HG03342 (cell line): ENCODE data around the gene ZNF423.

Experiments
- ATAC-seq: cut with Tn5 transposase; IDR thresholded peaks from one replicate; pipeline ENCODE4 v1.9.1; 2021; ENCODE audit warnings: mild to moderate bottlenecking, moderate library complexity; ENCODE audit not compliant: unreplicated experiment

The ZNF423 gene

DNA sequence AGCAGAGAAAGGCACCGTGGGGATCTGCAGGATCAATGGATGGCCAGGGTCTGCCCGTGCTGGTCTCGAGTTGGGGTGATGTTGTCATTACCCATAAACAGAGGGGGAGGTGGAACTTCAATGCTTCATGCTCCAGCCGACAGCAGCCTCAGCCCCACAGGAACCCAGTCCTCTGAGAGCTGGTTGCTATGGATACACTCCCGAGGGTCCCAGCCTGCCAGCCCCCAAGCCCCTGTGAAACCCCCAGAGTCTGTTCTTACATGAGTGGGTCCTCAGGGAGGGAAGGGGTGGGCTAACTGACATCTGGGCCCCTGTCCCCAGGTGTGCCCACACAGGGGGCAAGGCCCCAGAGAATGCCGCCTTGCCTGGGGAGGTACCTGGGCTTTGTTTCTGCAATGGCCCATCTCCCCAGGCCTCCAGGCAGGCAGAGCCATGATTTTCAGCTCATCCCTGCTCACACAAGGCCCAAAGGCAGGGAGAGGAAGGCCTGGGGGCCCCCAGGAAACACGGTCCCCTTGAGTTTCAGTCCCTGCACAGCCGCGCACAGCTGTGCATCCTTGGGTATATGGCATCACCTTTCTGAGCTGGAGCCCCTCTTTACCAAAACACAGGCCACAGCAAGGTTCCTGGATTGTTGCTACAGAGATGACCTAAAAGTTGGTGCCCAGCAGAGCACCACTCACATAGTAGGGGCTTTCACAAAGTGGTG lies 223.7 kb downstream of the ZNF423 start:
- no peak for ATAC-seq

DNA sequence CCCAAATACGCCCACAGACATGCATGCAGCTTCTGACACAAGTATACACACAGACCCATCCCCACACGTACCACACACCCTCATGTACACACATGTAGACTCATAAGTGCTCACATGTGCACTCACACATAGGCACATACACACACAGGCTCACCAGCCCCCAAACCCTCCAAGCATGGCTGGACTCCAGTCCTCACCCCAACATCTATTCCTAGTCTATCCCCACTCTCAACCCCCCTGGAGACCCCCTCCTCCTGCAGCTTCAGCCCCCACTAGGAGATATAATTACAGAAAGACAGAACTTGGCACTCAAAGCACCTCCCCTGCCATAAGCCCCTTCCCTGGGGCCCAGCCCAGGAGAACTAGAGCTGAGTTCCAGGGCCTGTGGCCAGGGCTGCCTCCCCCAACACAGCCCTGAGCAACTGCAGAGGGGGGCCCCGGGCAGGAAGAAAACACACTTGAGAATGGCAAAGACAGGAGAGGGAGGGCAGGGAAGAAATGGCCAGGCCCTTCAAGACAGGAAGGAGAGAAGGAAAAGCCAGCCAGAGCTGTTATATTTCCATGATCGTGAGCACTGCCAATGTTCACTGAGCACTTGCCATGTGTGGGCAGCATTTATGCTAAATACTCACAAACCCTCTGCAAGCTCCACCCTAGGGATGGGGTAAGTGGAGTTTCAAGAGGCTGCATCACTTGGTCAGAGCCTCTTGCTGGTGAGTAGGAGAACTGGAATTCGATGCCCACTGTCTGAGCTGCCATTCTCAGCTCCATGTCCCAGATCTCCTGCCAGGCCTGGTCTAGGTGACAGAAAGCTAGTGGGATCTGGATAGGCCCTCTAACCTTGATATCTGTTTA lies 224.5 kb downstream of the ZNF423 start:
- no peak for ATAC-seq

DNA sequence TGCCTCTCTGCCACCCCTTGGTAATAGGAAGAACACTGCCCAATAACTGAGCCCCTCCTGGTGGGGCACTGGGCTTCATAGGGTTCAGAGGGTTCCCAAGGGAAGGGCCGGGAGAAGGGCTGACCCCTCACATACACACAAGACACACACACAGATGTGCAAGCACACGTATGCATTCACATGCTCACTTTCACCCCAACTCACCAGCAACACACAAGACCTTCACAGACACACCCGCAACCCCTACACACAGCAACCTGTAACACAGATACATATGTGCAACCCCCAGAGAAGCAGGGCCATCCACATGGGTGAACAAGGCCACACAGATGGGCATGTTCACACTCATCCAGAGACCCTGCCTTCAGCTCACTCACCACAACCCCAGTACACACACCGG lies 225.1 kb downstream of the ZNF423 start:
- no peak for ATAC-seq

DNA sequence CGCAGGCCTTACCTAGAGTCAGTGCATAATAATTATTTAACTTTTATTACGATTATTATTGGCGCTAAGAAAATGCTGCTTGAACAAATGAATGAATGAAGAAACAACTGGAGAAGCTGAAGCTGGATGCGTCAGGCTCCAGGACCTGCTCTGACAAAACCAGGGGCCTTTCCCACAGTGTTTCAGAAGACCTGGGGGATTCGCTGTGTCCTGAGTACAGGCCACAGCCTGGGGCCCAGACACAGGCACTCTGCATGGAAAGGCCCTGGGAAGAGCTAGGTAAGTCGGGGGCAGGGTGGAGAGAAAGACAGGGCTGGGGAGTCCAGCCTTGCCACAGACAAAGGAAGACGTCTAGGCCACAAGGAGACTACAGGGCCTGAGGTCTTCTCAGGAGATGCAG lies 226.1 kb downstream of the ZNF423 start:
- no peak for ATAC-seq

DNA sequence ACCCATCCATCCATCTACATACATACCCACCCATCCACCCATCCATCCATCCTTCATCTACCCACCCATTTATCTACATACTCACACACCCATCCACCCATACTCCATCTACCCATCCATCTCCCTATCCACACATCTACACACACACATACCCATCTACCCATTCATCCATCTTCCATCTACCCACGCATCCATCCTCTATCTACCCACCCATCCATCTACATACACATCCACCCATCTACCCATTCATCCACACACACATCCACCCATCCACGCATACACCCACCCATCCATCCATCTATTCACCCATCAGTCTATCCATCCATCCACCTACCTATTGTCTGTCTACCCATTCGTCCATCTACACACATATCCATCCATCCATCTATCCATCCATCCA lies 227.8 kb downstream of the ZNF423 start:
- no peak for ATAC-seq

DNA sequence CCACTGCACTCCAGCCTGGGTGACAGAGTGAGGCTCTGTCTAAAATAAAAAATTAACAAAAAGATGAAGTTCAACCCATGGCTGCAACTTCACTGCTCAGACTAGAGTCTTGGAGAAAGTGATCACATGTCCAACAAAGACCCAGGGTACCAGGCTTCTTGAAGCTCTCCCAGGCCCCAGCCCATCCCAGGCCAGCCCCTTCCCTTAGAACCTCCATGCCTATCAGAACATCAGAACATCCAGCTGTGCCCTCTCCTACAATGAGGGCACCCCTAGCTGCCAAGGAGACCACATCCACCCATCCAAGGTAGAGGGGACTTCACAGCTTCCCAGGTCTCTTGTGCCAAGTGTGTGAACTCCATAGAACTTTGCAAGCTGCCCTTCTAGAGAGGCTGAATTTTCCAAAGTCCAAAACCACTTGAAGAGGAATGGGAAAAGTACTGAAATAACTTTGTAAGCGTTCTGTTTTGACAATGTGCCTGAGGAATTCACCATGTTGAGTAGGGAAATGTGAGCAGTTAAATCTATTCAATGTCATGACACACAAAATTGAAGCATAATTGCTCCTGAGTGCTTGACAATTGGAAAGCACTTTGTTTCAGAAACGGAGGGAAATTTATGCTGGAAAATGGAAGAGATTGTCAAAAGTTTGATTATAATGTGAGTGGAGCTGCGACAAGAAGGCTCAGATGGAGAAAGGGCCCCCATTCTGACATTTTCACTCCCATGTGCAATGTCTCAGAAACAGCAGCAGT lies 230.4 kb downstream of the ZNF423 start:
- no peak for ATAC-seq

DNA sequence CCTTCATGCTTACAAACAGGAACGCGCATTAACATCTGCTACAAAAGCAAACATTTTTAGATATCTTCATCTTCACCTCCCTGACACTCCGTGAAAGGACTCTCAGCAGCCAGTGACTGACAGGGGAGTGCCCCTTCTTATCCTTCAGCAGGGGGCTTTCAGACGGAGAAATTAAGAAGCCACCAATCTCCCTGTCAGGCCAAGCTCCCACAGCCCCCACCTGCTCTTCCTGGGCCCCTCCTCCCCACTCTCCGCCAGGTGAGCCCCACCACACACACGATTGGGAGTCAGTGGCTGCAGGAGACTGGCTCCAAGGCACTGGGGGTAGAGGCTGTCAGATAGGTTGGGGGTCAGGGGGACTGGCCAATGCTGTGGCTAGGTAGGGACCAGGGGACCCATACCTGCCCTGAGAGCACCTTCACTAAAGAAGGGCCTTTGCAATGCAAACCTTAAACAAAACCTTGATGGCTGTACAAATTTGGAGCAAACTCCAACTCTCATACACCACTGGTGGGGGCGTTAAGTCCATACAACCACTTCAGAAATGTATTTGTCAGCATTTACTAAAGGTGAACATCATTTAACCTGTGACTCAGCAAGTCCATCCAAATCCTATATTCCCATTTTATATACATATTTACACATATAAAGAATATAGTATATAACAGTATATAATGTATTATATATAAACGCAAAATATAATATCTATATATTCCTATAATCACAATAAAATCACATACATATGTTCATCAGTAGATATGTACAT lies 232.2 kb downstream of the ZNF423 start:
- ATAC-seq: no peak

DNA sequence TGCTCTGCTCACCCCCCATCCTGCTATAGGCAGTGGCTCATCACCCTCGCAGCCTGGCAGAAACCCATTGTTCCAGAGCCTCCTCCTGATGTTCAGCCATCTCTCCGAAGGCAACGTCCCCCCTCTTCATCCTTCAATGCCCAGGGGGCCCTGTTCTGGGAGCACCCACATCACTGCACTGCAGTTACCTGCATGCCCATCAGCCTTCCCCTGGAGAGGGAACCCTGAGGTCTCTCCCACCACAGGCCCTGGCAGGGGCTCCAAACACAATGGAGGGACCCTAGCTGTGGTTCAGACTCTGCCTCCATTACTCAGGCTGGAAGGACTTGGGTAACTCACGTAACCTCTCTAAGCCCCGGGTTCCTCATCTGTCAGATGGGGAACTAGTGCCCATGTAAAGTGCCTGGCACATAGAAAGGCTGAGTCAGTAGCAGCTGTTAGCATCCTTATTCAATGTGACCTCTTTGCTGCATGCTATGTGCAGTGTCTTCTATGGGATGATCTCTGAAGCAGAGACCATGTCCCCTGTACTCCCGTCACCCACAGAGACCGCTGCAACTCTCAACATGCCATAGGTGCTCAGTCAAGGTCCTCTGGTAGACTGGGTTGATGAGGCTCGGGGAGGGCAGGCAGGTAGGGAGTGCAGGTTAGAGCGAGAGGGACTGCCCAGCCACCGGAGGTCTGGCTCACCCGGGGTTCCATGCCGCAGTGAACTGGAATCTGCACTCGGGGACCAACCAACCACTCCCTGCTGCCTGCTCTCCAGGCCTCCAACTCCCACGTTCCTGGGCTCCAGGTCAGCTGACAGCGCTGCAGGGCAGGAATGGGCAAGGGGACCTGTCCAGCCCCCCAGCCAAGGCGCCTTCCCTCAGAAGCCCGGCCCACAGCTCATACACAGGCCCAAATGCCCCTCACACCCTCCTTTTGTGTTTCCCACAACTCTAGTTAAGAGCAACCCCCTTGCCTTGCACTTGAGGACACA lies 233.2 kb downstream of the ZNF423 start:
- no peak for ATAC-seq

DNA sequence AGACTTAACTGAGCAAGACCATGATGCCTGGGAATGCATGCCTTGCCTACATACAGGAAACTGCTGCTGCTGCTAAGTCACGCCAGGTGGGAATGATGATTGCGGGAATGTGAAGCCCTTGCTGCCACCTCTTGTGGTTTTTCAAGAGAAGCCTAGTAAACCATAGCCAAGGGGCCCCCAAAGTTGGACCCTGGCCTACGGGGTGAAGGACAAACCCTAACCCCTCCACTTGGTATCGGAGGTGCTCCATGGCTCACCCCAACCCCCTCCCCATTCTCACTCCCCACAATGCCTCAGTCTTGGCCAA lies 233.9 kb downstream of the ZNF423 start:
- no peak for ATAC-seq

DNA sequence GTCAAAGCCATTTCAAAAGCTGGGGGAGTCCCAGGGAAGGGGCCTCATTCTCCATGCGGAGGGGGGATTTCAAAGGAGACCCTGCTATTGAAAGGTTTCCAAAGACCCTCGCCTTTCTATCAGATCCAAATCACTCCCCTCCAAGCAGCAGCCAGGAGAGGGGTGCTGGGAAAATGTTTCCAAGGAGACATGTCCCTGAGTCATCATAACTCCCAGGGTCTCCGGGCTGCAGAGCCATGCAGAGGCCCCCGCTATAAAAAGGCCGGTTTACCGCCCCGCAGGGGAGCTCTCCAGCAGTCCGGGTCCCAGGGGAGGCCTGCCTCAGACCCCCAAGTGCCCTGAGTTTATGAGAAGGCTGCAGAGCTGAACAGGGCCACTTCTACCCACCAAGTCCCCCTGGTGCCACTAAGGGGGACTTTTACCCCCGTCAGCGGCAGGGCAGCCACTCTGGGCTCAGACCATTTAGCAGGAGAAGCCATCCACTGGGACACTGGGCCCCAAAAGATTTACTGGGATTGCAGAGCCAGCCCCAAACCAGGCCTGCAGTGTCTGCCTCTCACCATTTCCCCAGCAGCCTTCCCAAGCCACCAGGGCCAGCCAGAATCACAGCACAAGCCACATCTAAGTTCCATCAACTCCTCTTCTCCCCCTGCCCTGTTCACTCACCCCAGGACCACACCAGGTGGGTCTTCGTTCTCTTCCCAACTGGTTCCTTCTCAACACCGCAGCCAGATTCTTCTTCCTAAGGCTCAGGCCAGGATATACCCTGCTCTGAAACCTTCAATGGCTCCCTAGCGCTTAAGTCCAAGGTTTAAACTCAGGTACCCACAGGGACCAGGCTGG lies 234.4 kb downstream of the ZNF423 start:
- no peak for ATAC-seq

DNA sequence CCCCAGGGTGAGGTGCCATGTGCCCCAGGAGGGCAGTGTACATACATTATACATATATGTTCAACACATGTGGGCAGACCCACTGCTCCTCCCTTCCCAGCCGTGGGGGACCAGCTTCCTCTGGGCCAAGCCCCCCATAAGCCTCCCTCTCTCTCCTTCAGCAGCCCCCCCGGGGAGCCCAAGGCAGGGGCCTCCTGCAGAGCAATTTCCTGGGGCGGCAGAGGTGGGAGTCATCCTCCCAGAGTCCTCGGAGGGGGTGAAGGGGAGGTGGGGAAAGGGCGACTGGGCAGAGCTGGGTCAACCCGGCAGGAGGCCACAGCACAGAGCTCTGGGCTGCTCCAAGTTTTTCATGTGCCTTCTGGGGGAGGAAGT lies 235.1 kb downstream of the ZNF423 start:
- ATAC-seq: no peak

DNA sequence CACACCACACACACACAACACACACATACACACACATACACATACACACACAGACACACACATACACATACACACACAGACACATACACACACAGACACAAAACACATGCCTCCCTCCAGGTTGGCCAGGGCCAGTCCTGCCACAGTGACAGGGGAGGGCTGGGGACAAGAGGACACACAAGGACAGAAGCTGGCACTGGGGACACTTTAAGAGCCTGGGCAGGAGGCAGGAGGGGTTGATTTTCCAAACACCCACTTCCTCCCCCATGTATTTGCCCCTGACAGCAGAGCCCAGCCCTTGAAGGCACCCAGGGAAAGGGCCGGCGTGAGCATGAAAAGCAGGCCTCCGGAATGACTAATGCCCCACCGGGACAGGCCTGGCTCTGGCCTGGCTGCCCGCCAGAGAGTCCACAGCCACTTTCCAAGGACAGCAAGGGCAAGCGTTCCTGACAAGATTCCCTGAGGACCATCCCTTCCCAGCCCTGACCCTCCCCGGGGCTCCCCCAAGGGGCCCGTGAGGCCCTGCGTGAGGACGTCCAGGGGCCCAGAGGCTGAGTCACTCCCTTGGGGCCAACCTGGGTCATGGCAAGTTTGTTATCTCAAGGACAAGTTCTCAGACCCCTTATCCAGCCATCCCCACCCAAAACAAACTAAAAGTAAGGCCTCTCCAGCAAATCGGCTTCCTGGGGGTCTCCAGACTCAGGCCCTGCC lies 235.6 kb downstream of the ZNF423 start:
- no peak for ATAC-seq

DNA sequence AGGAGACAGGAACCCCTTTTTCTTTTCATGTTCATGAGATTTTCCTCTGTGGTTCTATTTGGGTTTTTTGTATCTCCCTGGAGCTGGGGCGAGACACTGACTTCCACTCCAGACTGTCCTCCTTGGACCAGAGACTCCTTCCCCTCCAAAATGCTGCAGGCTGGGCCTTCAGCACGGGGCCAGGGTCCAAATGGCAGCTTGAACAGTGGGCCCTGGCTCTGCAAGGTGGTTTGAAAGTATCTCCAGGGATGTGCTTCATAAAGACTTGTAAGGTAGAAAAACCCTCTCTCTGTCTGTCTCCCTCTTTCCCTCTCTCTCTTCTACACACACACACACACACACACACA lies 236.1 kb downstream of the ZNF423 start:
- no peak for ATAC-seq

DNA sequence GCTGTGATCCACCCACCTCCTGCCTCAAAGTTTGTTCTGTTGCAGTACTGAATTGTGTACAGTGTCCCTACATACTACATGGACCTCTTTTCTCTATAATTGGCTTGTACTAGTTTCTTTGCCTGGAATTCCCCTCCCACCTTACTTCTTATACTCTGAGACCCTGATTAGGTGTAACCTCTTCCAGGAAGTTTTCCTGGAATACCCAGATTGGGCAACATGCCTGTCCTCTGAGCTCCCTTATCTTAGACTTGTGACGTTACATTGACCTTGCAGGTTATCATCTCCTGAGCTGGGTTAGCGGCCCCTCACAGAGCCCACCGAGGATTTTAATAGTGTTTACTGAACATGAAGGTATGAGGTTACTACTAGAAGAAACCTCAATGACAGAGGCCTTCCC lies 237.0 kb downstream of the ZNF423 start:
- no peak for ATAC-seq

DNA sequence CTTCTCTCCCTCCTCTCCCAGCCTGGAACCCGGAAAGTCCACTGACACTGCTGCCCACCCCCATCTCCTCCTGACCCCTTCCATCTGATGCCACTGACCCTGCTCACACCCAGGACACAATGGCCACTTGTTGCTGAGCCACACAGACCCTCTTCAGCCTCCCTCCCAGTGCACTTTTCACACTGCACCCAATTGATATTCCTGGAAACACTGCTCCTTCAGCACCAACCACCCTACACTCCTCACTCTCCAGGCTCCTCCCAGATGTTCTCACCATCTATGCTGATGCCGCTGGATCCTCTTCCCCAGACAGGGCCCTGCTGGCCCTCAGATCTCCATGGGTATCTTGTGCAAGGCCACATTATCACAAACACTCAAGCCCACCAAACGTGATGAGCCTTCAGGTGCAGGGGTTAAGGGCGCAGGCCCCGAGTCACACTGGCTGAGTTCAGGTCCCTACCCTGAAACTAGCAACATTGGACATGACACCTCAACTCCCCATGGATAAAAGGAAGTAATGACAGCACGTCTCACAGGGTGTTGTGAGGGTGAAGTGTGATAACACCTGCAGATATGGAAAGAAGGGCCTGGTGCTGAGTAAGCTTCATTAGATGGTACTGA lies 238.1 kb downstream of the ZNF423 start:
- no peak for ATAC-seq

DNA sequence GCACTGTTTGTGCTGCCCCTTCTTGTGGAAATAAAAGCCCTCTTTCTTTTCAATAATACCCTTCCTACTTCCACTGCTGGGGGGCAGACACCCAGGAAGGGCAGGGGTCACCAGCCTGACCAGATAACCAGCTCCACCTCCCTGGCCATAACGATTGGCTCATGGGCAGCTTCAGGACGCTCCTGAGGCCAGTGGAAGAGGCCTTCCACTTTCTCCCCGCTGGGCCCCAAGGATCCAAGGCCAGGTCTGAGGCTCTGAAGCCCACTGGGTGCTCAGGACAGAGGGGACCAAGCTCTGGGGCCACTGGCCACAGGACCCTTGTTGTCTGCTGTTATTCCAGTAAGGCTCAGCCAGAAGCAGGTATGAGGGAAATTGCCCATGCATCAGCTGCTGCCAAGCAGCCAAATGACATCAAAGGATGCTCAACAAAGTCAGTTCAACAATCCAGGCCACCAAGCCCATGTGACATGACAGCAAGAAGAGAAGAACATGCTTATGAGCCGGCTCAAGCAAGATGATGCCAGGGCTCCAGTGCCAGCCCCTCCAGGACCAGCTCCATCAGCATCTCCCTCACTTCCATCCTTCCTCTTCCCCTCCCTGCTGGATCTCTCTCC lies 238.8 kb downstream of the ZNF423 start:
- ATAC-seq: no peak

DNA sequence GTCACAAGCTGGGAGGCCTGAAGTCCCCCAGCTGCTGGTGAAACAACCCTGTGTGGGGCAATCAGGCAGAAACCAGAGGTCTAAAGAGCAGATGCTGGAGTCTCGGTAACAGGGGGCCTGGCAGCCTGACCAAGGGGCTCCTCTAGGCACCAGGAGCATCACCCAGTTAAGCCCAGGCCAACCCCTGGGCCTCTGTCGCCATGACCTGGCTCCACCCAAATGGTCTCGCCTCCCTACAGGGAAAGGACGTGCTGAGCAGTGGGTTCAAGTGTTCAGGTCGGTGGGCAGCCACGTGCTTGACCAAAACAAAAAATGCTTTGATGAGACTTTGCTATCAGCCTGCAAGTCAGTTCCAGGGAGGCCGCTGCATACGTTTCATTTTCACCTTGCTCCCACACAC lies 240.3 kb downstream of the ZNF423 start:
- ATAC-seq: no peak

DNA sequence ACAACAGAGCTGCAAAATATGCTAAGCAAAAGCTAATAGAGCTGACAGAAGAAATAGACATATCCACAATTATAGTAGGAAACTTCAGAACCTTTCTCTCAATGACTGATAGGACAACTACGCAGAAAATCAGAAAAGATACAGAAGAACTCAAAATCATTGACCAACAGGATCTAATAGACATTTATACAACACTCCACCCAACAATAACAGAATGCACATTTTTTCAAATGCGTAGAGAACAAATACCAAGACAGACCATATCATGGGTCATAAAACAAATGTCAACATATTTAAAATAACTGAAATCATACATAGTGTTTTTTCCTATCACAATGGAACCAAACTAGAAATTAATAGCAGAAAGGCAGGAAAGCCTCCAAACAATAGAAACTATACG lies 244.9 kb downstream of the ZNF423 start:
- ATAC-seq: no peak
